GM12891 (cell line): ENCODE data around the gene ATP6V0E1.

Experiments
- POLR2A ChIP-seq: IDR thresholded peaks from 2 replicates; pipeline ENCODE4 v1.6.1; 2011; ENCODE audit warnings: low read depth, low read length, control low read depth
- POLR2AphosphoS5 ChIP-seq: IDR thresholded peaks from 2 replicates; pipeline ENCODE4 v1.6.1; 2011; ENCODE audit warnings: low read depth, low read length, control low read depth
- SPI1 ChIP-seq: IDR thresholded peaks from 2 replicates; pipeline ENCODE4 v1.6.1; 2011; ENCODE audit warnings: low read depth, low read length, control low read depth
- TAF1 ChIP-seq: IDR thresholded peaks from 2 replicates; pipeline ENCODE4 v1.6.1; 2011; ENCODE audit warnings: low read depth, low read length, control low read depth

- TF ChIP-seq POLR2A (no peak), POLR2AphosphoS5 (no peak), TAF1 (no peak), SPI1 (no peak)
Measured at GRCh38 chr5:172936401-172936800, 47.2 kb upstream of the ATP6V0E1 start.
